GM12801 (cell line): ENCODE data around the gene FSCN2.

Source experiments
- CTCF ChIP-seq: IDR thresholded peaks from one replicate; pipeline ENCODE4 v1.5.1; 2011; ENCODE audit warnings: control low read depth; ENCODE audit not compliant: insufficient read length; ENCODE audit errors: extremely low read depth

FSCN2 gene

GRCh38 chr17:81566461-81567126 lies 38.4 kb downstream of the FSCN2 start:
- no peak for TF ChIP-seq CTCF

GRCh38 chr17:81567191-81567590 lies 39.0 kb downstream of the FSCN2 start:
- TF ChIP-seq CTCF = no peak

GRCh38 chr17:81568416-81568815 lies 40.2 kb downstream of the FSCN2 start:
- no peak for TF ChIP-seq CTCF

- no peak for TF ChIP-seq CTCF
Measured at GRCh38 chr17:81569986-81570514, 41.9 kb downstream of the FSCN2 start.

- TF ChIP-seq CTCF = no peak
Measured at GRCh38 chr17:81570964-81571363, 42.8 kb downstream of the FSCN2 start.

- TF ChIP-seq CTCF = no peak
Measured at GRCh38 chr17:81572563-81573168, 44.5 kb downstream of the FSCN2 start.

- TF ChIP-seq CTCF = no peak
Measured at GRCh38 chr17:81573794-81574642, 45.8 kb downstream of the FSCN2 start.
